Measurements from ENCODE around the gene KL.
A peak's percentile ranks its signal among the peaks of the same experiment; 100 is the strongest.

Gene KL

GRCh38 chr13:33110386-33110712, 94.1 kb downstream of the KL start:
- Histone ChIP-seq H3K4me3 (replicated peaks; ENCODE audit: insufficient read depth, low read length) (no peak overlapping the region), H3K27ac (replicated peaks) (no peak overlapping the region), H3K27me3 (ENCODE audit: insufficient read depth, poor library complexity, severe bottlenecking) (no peaks in the 10 kb centered on the region)
- no peak for DNase-seq (ENCODE audit: low read depth in 1 of 2, low spot score in 1 of 2)
- TF ChIP-seq REST (IDR thresholded peaks at IDR 0.05; ENCODE audit: insufficient replicate concordance, low read depth) = no peak
- TF ChIP-seq GABPA (IDR thresholded peaks at IDR 0.05; ENCODE audit: low read depth) = no peak
- no peak for TF ChIP-seq POLR2AphosphoS5 (IDR thresholded peaks at IDR 0.05; ENCODE audit: low read depth)
- TF ChIP-seq CTCF (IDR thresholded peaks at IDR 0.05; ENCODE audit: insufficient read depth, low read length) = no peak
- TF ChIP-seq SPI1 (IDR thresholded peaks at IDR 0.05; ENCODE audit: borderline replicate concordance, low read depth) = no peak

- H3K27ac ChIP-seq (replicated peaks) = no peak overlapping the region
Measured at GRCh38 chr13:33110713-33111413, 94.6 kb downstream of the KL start.

GRCh38 chr13:33111414-33112110, 95.3 kb downstream of the KL start:
- TF ChIP-seq REST (IDR thresholded peaks at IDR 0.05; ENCODE audit: insufficient replicate concordance, low read depth) = no peak
- no peak for TF ChIP-seq CTCF (IDR thresholded peaks at IDR 0.05; ENCODE audit: insufficient read depth, low read length)
- TF ChIP-seq GABPA (IDR thresholded peaks at IDR 0.05; ENCODE audit: low read depth) = no peak
- no peak for TF ChIP-seq POLR2AphosphoS5 (IDR thresholded peaks at IDR 0.05; ENCODE audit: low read depth)
- TF ChIP-seq SPI1 (IDR thresholded peaks at IDR 0.05; ENCODE audit: borderline replicate concordance, low read depth) = no peak
- DNase-seq (ENCODE audit: low read depth in 1 of 2, low spot score in 1 of 2) = no peak
- no peak overlapping the region for H3K4me3 ChIP-seq (replicated peaks; ENCODE audit: insufficient read depth, low read length)

More at GRCh38 chr13:33110713-33111413, 94.6 kb downstream of the KL start:
- Histone ChIP-seq H3K27me3 (ENCODE audit: insufficient read depth, poor library complexity, severe bottlenecking) (no peaks in the 10 kb centered on the region), H3K4me3 (replicated peaks; ENCODE audit: insufficient read depth, low read length) (no peak overlapping the region)
- no peak for TF ChIP-seq GABPA (IDR thresholded peaks at IDR 0.05; ENCODE audit: low read depth)
- peak; percentile 44; the same call in 1 of the 2 replicates for TF ChIP-seq SPI1 (IDR thresholded peaks at IDR 0.05; ENCODE audit: borderline replicate concordance, low read depth)
- DNase-seq (ENCODE audit: low read depth in 1 of 2, low spot score in 1 of 2) = no peak

GRCh38 chr13:33112766-33113165, 96.5 kb downstream of the KL start:
- TF ChIP-seq SPI1 (IDR thresholded peaks at IDR 0.05; ENCODE audit: borderline replicate concordance, low read depth) (no peak), REST (IDR thresholded peaks at IDR 0.05; ENCODE audit: insufficient replicate concordance, low read depth) (no peak), GABPA (IDR thresholded peaks at IDR 0.05; ENCODE audit: low read depth) (no peak), POLR2AphosphoS5 (IDR thresholded peaks at IDR 0.05; ENCODE audit: low read depth) (no peak), CTCF (IDR thresholded peaks at IDR 0.05; ENCODE audit: insufficient read depth, low read length) (no peak)
- no peak for DNase-seq (ENCODE audit: low read depth in 1 of 2, low spot score in 1 of 2)
- H3K4me3 ChIP-seq (replicated peaks; ENCODE audit: insufficient read depth, low read length) = no peak overlapping the region

More at GRCh38 chr13:33111414-33112110, 95.3 kb downstream of the KL start:
- Histone ChIP-seq H3K27ac (replicated peaks) (no peak overlapping the region), H3K27me3 (ENCODE audit: insufficient read depth, poor library complexity, severe bottlenecking) (no peaks in the 10 kb centered on the region)

More at GRCh38 chr13:33112766-33113165, 96.5 kb downstream of the KL start:
- H3K27me3 ChIP-seq (ENCODE audit: insufficient read depth, poor library complexity, severe bottlenecking) = no peaks in the 10 kb centered on the region
- H3K27ac ChIP-seq (replicated peaks) = no peak overlapping the region

Measured in HL-60 (cell line).